ENCODE measurements around the gene PXYLP1. TPM values are rescaled to one million over a fixed set of nuclear protein-coding genes. Genes with fewer than 3 reads are reported as not detected.

The PXYLP1 gene
- total and polyA plus RNA-seq, 10 of the 15 experiments (the other 5 are each of a cell fraction or from before 2014, with no cell fraction given): 0.06 to 1.7 (median 0.35) TPM

- TF ChIP-seq ATF2 (IDR thresholded peaks at IDR 0.05; ENCODE audit: low read length) (no peak), CBX3 (IDR thresholded peaks at IDR 0.05; ENCODE audit: borderline replicate concordance, low read depth) (no peak), MYC (IDR thresholded peaks at IDR 0.05; ENCODE audit: insufficient read depth, insufficient read length, insufficient replicate concordance, low read length, severe bottlenecking) (no peak)
Observed at GRCh38 chr3:141311170-141311495, 79.5 kb downstream of the PXYLP1 start (continued).

GRCh38 chr3:141311496-141312353 is 80.1 kb downstream of the PXYLP1 start:
- peak; percentile 86 for FAIRE-seq
- Histone ChIP-seq H3K4me3 (peak overlapping the region; percentile 79), H3K4me1 (ENCODE audit: control insufficient read depth, insufficient read depth, low read length) (peaks cover 18% of the 10 kb centered on the region), H3K27ac (ENCODE audit: control insufficient read depth, insufficient read depth) (peak overlapping the region; percentile 85), H3K27me3 (replicated peaks in 1 of 2; ENCODE audit: control insufficient read depth in 2 of 2, insufficient read depth in 2 of 2, low read length in 1 of 2) (no peaks in the 10 kb centered on the region), H3K9me3 (replicated peaks; ENCODE audit: control insufficient read depth, insufficient read depth, low read length) (no peaks in the 10 kb centered on the region), H3K9ac (ENCODE audit: control insufficient read depth, insufficient read depth, low read length) (peak overlapping the region; percentile 75), H3K79me2 (ENCODE audit: control insufficient read depth, insufficient read depth, low read length) (peaks cover 12% of the 10 kb centered on the region), H4K20me1 (ENCODE audit: control insufficient read depth, insufficient read depth) (no peaks in the 10 kb centered on the region), H2AFZ (ENCODE audit: control insufficient read depth, low read depth, low read length) (peak overlapping the region; percentile 95), H3K4me2 (ENCODE audit: control insufficient read depth, insufficient read depth) (peak overlapping the region; percentile 90), H3K36me3 (ENCODE audit: control insufficient read depth in 2 of 2, insufficient read depth in 2 of 2, low read length in 1 of 2) (no peaks in the 10 kb centered on the region)
- TSS peak; percentile 99 for BruUV-seq (replicated peaks)
- peak; percentile 92 for DNase-seq (ENCODE audit: low read depth, low spot score)
- intact Hi-C loops (cut with micrococcal nuclease; ENCODE audit: unreplicated experiment) (loop anchor here (1.0 kb wide), 4 partner anchors 26 to 141 kb away; no protein-coding TSS in a partner anchor), in situ Hi-C loops (cut with MboI) (no loop called here)
- WGBS (ENCODE audit: insufficient coverage, insufficient replicate concordance, low lambda C conversion rate, missing lambda C conversion rate): 8% methylated on average over 43 of the region's 43 CpGs
- ATAC-seq: peak; percentile 96
- CTCF ChIA-PET: interaction anchor here (0.7 to 20.6 kb wide), 38 partner anchors 8 to 249 kb away, joined by 3 to 642 read pairs (median 7); partner anchors contain the start of genes PXYLP1 and ZBTB38
- SMC1A ChIA-PET (ENCODE audit: uncharacterized antibody, unreplicated experiment): interaction anchor here (0.7 to 17.9 kb wide), 30 partner anchors 9 to 249 kb away, joined by 3 to 405 read pairs (median 10); no protein-coding TSS in a partner anchor
- POLR2A ChIA-PET: interaction anchor here (0.8 to 5.6 kb wide), 19 partner anchors 12 to 148 kb away, joined by 3 to 33 read pairs (median 5); no protein-coding TSS in a partner anchor
- RAD21 ChIA-PET (ENCODE audit: unreplicated experiment): interaction anchor here (0.7 to 6.6 kb wide), 39 partner anchors 9 to 333 kb away, joined by 3 to 151 read pairs (median 7); partner anchors contain the start of genes PXYLP1, RASA2 and ZBTB38
- TF ChIP-seq CREB1 (IDR thresholded peaks at IDR 0.05; ENCODE audit: low read depth) (peak; percentile 85), RUNX3 (IDR thresholded peaks at IDR 0.05; ENCODE audit: low read length) (peak; percentile 86), E2F8 (IDR thresholded peaks at IDR 0.05; ENCODE audit: low read depth, partially characterized antibody) (peak; percentile 76), CBX3 (IDR thresholded peaks at IDR 0.05; ENCODE audit: borderline replicate concordance, low read depth) (no peak), SIX5 (IDR thresholded peaks at IDR 0.05; ENCODE audit: low read depth, low read length, severe bottlenecking) (peak; percentile 99), RELB (IDR thresholded peaks at IDR 0.05; ENCODE audit: low read depth) (peak; percentile 65; the same call in 1 of the 2 replicates), JUNB (IDR thresholded peaks at IDR 0.05) (no peak), NBN (IDR thresholded peaks at IDR 0.05) (peak; percentile 83)

Measured in GM12878 (cell line).